Hepatocyte (in vitro differentiated cells): ENCODE results near the gene NOD2.

Experiments
- CTCF ChIP-seq: fragments of 200-600 bp; sonication (generic); IDR thresholded peaks from 2 replicates; pipeline ENCODE4 v1.5.1; 2016; ENCODE audit warnings: antibody characterized with exemption, mild to moderate bottlenecking; ENCODE audit not compliant: poor library complexity
- EZH2 ChIP-seq: fragments of 200-600 bp; sonication (generic); IDR thresholded peaks from 2 replicates; pipeline ENCODE4 v1.6.1; 2016; ENCODE audit warnings: antibody characterized with exemption, mild to moderate bottlenecking, borderline replicate concordance

- TF ChIP-seq EZH2 (no peak), CTCF (no peak)
Observed at GRCh38 chr16:50706250-50706649, 12.8 kb downstream of the NOD2 start.
